ENCODE data around the gene ARID3A. TPM values are rescaled to one million over a fixed set of nuclear protein-coding genes. Genes with fewer than 3 reads are reported as not detected.

Gene ARID3A
- total and polyA plus RNA-seq, 2 donors (not counting 3 experiments of a cell fraction or from before 2014, with no cell fraction given) = 5.4 to 13.2 TPM

DNA sequence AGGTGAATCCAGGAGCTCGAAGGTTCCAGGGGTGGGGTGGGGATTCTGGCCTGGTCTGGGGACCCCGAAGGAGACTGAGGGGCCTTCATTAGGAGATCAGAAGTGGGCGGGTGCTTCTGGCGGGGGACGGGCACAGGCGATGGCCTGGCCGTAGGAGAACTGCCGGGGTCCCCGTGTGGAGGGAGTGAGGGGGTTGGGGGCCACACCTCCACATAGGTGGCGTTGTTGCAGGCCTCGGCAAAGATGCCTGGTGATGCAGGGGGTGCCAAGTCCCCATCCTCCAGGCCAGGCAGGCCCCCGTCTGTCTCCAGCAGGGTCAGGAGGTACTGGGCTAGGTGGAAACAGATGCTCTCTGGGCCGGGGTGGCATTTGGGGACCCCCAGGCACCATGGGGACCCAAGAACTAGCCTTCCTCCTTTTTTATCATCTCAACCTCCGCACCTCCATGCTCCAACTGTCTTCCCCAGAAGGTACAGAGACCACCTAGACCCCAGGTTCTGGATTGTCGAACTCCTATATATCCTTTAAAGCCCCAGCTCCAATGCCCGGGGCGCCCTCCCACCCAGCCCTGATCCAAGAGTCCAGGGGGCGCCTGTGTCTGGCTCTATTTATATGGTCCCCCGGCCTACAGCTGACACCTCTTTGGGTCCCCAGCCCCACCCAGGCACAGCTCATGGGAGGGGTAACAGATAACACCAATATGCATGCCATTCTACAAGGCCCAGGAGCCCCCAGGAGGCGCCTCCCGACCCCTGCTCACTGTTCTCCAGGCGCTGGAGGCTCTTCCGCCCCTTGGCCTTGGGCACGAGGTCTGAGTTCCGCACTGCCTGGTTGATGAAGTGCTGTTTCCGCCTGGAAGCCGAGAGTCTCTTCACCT is 24.4 kb upstream of the ARID3A start:
- Histone ChIP-seq H3K4me3 (replicated peaks in 1 of 3; ENCODE audit: insufficient read depth in 1 of 3, low read depth in 1 of 3, low read length in 3 of 3) (no peak overlapping the region), H4K20me1 (replicated peaks; ENCODE audit: control insufficient read depth, extremely low read depth, insufficient read depth, low read length) (no peaks in the 10 kb centered on the region), H3K79me2 (ENCODE audit: control insufficient read depth, insufficient read depth, low read length) (no peaks in the 10 kb centered on the region), H3K36me3 (ENCODE audit: control insufficient read depth in 2 of 2, extremely low read depth in 1 of 2, insufficient read depth in 2 of 2, low read length in 2 of 2) (peaks cover 0 to 11% of the 10 kb centered on the region in 2 experiments), H3K4me1 (ENCODE audit: control insufficient read depth, extremely low read depth, insufficient read depth, low read length) (no peaks in the 10 kb centered on the region), H3K27ac (ENCODE audit: insufficient read depth, low read depth, low read length) (no peak overlapping the region), H3K9me3 (replicated peaks; ENCODE audit: control insufficient read depth, insufficient read depth, low read length) (no peaks in the 10 kb centered on the region), H3K9me1 (replicated peaks; ENCODE audit: control insufficient read depth, extremely low read depth, insufficient read depth, low read length) (no peaks in the 10 kb centered on the region), H2AFZ (ENCODE audit: low read depth, low read length) (no peak overlapping the region), H3K4me2 (ENCODE audit: insufficient read depth, low read length) (no peak overlapping the region), H3K9ac (replicated peaks; ENCODE audit: extremely low read depth, insufficient read depth, low read length) (no peak overlapping the region), H3K27me3 (ENCODE audit: control insufficient read depth in 2 of 2, insufficient read depth in 2 of 2, low read length in 2 of 2) (no peaks in the 10 kb centered on the region)
- TF ChIP-seq, protein P1, sequence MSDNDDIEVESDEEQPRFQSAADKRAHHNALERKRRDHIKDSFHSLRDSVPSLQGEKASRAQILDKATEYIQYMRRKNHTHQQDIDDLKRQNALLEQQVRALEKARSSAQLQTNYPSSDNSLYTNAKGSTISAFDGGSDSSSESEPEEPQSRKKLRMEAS (IDR thresholded peaks at IDR 0.05; ENCODE audit: insufficient read depth, insufficient read length) = no peak
- TF ChIP-seq MYC (IDR thresholded peaks at IDR 0.05; ENCODE audit: low read depth, low read length) (no peak), EZH2 (IDR thresholded peaks at IDR 0.05; ENCODE audit: borderline replicate concordance, low read depth, low read length, severe bottlenecking) (no peak), POLR2A (IDR thresholded peaks at IDR 0.05; ENCODE audit: low read depth, low read length) (no peak), POLR2AphosphoS5 (IDR thresholded peaks at IDR 0.05; ENCODE audit: insufficient read depth, low read depth, low read length) (no peak), GATA2 (IDR thresholded peaks at IDR 0.05; ENCODE audit: insufficient read depth, insufficient read length, low read depth, low read length) (no peak), FOS (IDR thresholded peaks at IDR 0.05; ENCODE audit: borderline replicate concordance, insufficient read depth, low read length) (no peak), JUN (IDR thresholded peaks at IDR 0.05; ENCODE audit: borderline replicate concordance, insufficient read depth, insufficient read length, low read depth) (no peak)
- TF ChIP-seq, protein P2, sequence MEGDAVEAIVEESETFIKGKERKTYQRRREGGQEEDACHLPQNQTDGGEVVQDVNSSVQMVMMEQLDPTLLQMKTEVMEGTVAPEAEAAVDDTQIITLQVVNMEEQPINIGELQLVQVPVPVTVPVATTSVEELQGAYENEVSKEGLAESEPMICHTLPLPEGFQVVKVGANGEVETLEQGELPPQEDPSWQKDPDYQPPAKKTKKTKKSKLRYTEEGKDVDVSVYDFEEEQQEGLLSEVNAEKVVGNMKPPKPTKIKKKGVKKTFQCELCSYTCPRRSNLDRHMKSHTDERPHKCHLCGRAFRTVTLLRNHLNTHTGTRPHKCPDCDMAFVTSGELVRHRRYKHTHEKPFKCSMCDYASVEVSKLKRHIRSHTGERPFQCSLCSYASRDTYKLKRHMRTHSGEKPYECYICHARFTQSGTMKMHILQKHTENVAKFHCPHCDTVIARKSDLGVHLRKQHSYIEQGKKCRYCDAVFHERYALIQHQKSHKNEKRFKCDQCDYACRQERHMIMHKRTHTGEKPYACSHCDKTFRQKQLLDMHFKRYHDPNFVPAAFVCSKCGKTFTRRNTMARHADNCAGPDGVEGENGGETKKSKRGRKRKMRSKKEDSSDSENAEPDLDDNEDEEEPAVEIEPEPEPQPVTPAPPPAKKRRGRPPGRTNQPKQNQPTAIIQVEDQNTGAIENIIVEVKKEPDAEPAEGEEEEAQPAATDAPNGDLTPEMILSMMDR (IDR thresholded peaks at IDR 0.05; ENCODE audit: extremely low read depth in 1 of 2, insufficient read depth in 1 of 2, low read depth in 1 of 2, low read length in 2 of 2) = no peak
- FAIRE-seq (no peak), DNase-seq (ENCODE audit: low read depth, low spot score) (no peak)
- BruUV-seq (replicated peaks) = no TSS peak
- dilution Hi-C loops (cut with MboI; ENCODE audit: extremely low pct_ligation_motif_present, low sequenced_read_pairs) (no loop called here), intact Hi-C loops (cut with micrococcal nuclease) (no loop called here)
- ChIA-PET POLR2A (interaction anchor here (1.2 kb wide), 1 partner anchor 9 kb away, joined by 4 read pairs; no protein-coding TSS in a partner anchor), CTCF (interaction anchor here (0.6 kb wide), 1 partner anchor 8 kb away, joined by 3 read pairs; the partner anchor contains the start of genes MED16 and RNU6-9)
